Tibial nerve (tissue), 4 donors: ENCODE measurements around the gene CKMT2.

ENCODE experiments used
- CTCF ChIP-seq, 5 experiments: fragments of 200-600 bp in 3 of 5; fragments of 450-650 bp in 2 of 5; sonication (generic) in 3 of 5; IDR thresholded peaks; one replicate each; pipeline ENCODE4 v1.5.1; 2016 to 2019; ENCODE audit warnings: antibody characterized with exemption in 5 of 5, mild to moderate bottlenecking in 3 of 5, moderate library complexity in 2 of 5
- EP300 ChIP-seq, 2 donors: sonication (generic); formaldehyde crosslinking; IDR thresholded peaks; one replicate each; pipeline ENCODE4 v1.6.1; 2017; ENCODE audit warnings: antibody characterized with exemption in 2 of 2, mild to moderate bottlenecking in 1 of 2
- POLR2A ChIP-seq, 2 donors: fragments of 450-650 bp; IDR thresholded peaks; one replicate each; pipeline ENCODE4 v1.6.1; 2017; ENCODE audit warnings: antibody characterized with exemption in 2 of 2, mild to moderate bottlenecking in 2 of 2, moderate library complexity in 2 of 2

DNA sequence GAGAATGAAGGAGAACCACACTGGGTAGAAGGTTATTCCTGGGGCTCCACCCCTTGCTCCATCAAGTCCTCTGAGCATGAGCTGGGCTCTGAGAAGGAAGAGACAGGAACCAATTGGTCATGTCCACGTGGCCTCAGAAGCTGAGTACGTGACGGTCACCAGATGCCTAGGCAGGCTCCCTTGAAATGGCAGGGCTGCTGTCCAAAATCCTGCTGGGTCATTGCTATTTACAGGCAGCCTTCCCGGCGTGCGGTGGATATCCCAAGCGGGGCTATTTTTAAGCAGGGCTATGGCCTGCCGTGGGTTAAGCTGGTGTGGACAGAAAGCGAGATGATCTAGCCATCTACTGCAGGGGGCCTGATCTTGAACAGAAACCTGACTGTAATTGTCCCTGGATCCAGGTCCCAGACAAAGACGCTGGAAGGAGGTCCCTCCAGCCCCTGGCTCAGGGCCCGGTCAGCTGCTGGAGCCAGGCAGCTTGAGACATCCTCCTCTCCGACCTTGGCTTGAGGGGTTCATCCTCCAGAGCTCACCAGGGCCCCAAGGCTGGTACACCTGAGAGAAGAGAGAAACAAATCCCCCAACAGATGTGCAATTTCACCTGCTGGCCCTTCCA is 550 bp upstream of the CKMT2 start:
- no peak for TF ChIP-seq CTCF (IDR thresholded peaks at IDR 0.05)
- no peak for TF ChIP-seq EP300 (IDR thresholded peaks at IDR 0.05)
- TF ChIP-seq POLR2A (IDR thresholded peaks at IDR 0.05): no peak
